ENCODE measurements around the gene KIAA0232. TPM values are rescaled to one million over a fixed set of nuclear protein-coding genes. Genes with fewer than 3 reads are reported as not detected.
A peak's percentile ranks its signal among the peaks of the same experiment; 100 is the strongest.

The KIAA0232 gene
- total RNA-seq, 1 experiment from 2014 or later: 28.5 TPM

DNA sequence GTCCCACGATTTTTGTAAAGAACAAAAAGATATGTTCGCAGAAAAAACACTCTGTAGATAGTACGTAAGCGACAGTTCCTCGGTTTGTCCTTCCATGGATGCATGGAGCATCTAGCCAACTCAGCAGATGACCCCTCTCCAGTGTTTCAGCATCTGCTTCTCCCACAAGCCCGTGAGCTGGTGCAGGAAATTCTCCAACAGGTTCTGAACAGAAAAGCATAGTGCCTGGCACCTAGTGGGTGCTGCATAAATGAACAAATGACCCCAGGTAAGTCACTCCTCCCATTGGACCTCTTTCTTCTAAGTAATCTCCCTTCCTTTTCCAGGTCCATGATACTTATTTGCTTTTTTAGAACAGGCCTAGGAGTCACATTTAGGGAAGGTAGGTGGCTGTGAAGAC is 966 bp upstream of the KIAA0232 start:
- no peak overlapping the region for H3K56ac ChIP-seq (ENCODE audit: insufficient read length, low read depth, low read length)
- no peak overlapping the region for H3K9ac ChIP-seq (ENCODE audit: extremely low read depth, insufficient read length, low read length)
- Mint-ChIP-seq H3K9me3 (no peaks in the 10 kb centered on the region; a peak in 1 of 5 replicates), H3K27me3 (ENCODE audit: low read depth) (peaks cover 28% of the 10 kb centered on the region), H3K27ac (peak overlapping the region in 1 of 3 experiments; percentile 77; a peak in 1 of 7 replicates), H3K4me3 (peak overlapping the region; percentile 60 to 79), H3K4me1 (peaks cover 41 to 55% of the 10 kb centered on the region in 2 experiments), H3K36me3 (ENCODE audit: insufficient read depth in 1 of 3, low read depth in 3 of 3) (no peaks in the 10 kb centered on the region; a peak in 1 of 7 replicates)
- H4K5ac ChIP-seq (ENCODE audit: insufficient read length, low read depth, low read length): no peak overlapping the region
- H3K4me2 ChIP-seq (ENCODE audit: insufficient read depth, insufficient read length, low read length): peak overlapping the region; percentile 32
- H4K8ac ChIP-seq (replicated peaks; ENCODE audit: insufficient read length, low read depth, low read length): no peak overlapping the region
- no CpG with 5 or more reads among the region's 6 CpGs for WGBS (ENCODE audit: extremely low coverage, insufficient read length, low lambda C conversion rate)
- H2BK5ac ChIP-seq (ENCODE audit: insufficient read length, low read length): no peak overlapping the region
- no peaks in the 10 kb centered on the region for H3K27me3 ChIP-seq (ENCODE audit: insufficient read depth, low read length)
- H3K9me3 ChIP-seq (ENCODE audit: control insufficient read depth, low read depth, low read length): no peaks in the 10 kb centered on the region
- peaks cover 9% of the 10 kb centered on the region; the same call in 1 of the 2 replicates for H3K79me2 ChIP-seq (ENCODE audit: insufficient read depth, low read length)
- DNase-seq: no peak
- no peak overlapping the region for H4K91ac ChIP-seq (ENCODE audit: insufficient read length, low read depth, low read length)
- H3T11ph ChIP-seq (ENCODE audit: low read length): no peak overlapping the region
- no peaks in the 10 kb centered on the region for H4K20me1 ChIP-seq (ENCODE audit: control insufficient read depth, insufficient read depth, insufficient read length)
- H3K23me2 ChIP-seq (ENCODE audit: insufficient read length, low read depth, low read length, poor library complexity, severe bottlenecking): peaks cover 3% of the 10 kb centered on the region
- H3K27ac ChIP-seq (ENCODE audit: insufficient read length, low read depth, low read length): no peak overlapping the region
- no peak overlapping the region for H2BK15ac ChIP-seq (ENCODE audit: low read depth, low read length)
- no peak overlapping the region for H3K18ac ChIP-seq (ENCODE audit: insufficient read length, low read depth, low read length)
- H3K79me1 ChIP-seq (ENCODE audit: insufficient read depth, low read depth, low read length, poor library complexity, severe bottlenecking): no peaks in the 10 kb centered on the region
- H2AFZ ChIP-seq (ENCODE audit: low read length): no peak overlapping the region
- H3K23ac ChIP-seq (ENCODE audit: insufficient read length, low read depth, low read length): no peak overlapping the region
- H3K4me1 ChIP-seq (ENCODE audit: insufficient read depth, low read length): 0 out of 2 replicates have a peak, but pooled peaks cover 3% of the 10 kb centered on the region
- H2AK5ac ChIP-seq (ENCODE audit: insufficient read length, low read length): no peak overlapping the region
- TF ChIP-seq, protein P1, sequence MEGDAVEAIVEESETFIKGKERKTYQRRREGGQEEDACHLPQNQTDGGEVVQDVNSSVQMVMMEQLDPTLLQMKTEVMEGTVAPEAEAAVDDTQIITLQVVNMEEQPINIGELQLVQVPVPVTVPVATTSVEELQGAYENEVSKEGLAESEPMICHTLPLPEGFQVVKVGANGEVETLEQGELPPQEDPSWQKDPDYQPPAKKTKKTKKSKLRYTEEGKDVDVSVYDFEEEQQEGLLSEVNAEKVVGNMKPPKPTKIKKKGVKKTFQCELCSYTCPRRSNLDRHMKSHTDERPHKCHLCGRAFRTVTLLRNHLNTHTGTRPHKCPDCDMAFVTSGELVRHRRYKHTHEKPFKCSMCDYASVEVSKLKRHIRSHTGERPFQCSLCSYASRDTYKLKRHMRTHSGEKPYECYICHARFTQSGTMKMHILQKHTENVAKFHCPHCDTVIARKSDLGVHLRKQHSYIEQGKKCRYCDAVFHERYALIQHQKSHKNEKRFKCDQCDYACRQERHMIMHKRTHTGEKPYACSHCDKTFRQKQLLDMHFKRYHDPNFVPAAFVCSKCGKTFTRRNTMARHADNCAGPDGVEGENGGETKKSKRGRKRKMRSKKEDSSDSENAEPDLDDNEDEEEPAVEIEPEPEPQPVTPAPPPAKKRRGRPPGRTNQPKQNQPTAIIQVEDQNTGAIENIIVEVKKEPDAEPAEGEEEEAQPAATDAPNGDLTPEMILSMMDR (conservative IDR thresholded peaks at IDR 0.05): no peak
- H2BK120ac ChIP-seq (ENCODE audit: low read depth, low read length, poor library complexity, severe bottlenecking): no peak overlapping the region
- no peak overlapping the region for H3K14ac ChIP-seq (ENCODE audit: insufficient read depth, low read length)
- no peak overlapping the region for H2BK20ac ChIP-seq (ENCODE audit: low read depth, low read length, poor library complexity, severe bottlenecking)
- no peak overlapping the region for H2BK12ac ChIP-seq (ENCODE audit: insufficient read length, low read depth, low read length)
- H3K4ac ChIP-seq (ENCODE audit: low read depth, low read length): no peak overlapping the region

Measured in H9 (cell line).